A204.1 (cell line): Measurements from ENCODE around the gene MACROD2.

Experiments used
- FAIRE-seq: peaks from 2 replicates; lab custom pipeline; 2012; peaks lifted over from hg19 to GRCh38; lab: Jason Lieb, UNC

MACROD2 gene

DNA sequence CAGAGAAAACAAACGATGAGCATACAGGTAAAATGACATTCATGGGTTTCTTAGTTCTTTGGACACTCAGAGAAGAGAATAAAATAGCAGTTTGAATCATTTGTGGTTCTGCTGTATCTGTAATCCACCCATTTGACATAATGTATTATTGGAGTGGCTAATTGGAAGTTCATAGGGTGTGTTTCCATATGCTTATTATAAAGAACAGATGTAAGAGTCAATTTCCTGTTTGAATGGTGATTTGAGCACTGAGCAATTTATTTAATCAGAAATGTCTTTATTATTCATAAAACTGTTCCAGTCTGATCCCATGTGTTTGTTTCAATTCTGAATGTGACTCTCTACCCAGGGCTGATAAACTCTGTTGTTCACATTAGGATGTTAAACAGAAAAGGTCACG, 1638.8 kb downstream of the MACROD2 start:
- FAIRE-seq: no peak

- FAIRE-seq: no peak
These were observed 1642.2 kb downstream of the MACROD2 start for GRCh38 chr20:15637546-15637945.

GRCh38 chr20:15637950-15638754, 1642.8 kb downstream of the MACROD2 start:
- no peak for FAIRE-seq

GRCh38 chr20:15638816-15639215, 1643.5 kb downstream of the MACROD2 start:
- no peak for FAIRE-seq

- no peak for FAIRE-seq
These were observed 1644.5 kb downstream of the MACROD2 start for GRCh38 chr20:15639839-15640238.

GRCh38 chr20:15642109-15642508, 1646.8 kb downstream of the MACROD2 start:
- FAIRE-seq: no peak

GRCh38 chr20:15642676-15643075, 1647.4 kb downstream of the MACROD2 start:
- no peak for FAIRE-seq

DNA sequence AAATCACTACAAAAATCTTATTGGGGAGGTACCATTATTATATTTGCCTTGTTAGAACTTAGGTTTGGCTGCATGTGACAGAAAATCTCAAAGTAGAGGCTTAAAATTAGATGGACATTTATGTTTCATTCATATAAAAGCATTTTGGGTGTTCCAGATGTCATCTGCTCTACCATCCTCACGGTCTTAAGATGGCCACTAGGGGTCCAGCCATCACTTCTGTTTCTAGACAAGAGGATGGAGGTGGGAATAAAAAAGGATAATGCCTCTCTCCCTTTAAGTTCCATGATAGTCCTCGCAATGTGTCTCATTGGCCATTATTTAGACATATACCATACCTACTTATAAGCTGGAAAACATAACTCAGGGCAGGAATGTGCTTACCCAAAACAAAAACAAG, 1648.4 kb downstream of the MACROD2 start:
- FAIRE-seq: no peak

DNA sequence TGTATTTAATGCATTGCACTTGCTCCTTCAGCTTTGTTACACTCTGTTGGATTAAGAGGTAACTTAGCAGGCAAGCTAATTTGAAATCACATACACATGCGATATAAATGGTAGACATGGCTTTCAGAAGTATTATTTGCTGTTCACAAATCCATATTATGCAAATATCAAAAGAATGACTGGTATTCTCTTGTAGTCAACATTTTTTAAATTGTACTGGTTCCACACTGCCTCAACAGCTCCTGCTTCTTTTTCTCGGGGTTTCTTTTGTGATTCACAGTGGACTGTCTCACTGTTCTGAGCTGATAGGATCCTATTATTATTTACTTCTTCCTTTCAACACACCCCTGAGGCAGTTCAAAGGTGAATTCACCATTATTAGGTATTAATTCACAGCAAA, 1650.5 kb downstream of the MACROD2 start:
- no peak for FAIRE-seq

GRCh38 chr20:15653396-15654207, 1658.3 kb downstream of the MACROD2 start:
- FAIRE-seq: no peak

- FAIRE-seq: no peak
These were observed 1658.9 kb downstream of the MACROD2 start for GRCh38 chr20:15654208-15654649.

- no peak for FAIRE-seq
These were observed 1660.1 kb downstream of the MACROD2 start for GRCh38 chr20:15655295-15655874.

DNA sequence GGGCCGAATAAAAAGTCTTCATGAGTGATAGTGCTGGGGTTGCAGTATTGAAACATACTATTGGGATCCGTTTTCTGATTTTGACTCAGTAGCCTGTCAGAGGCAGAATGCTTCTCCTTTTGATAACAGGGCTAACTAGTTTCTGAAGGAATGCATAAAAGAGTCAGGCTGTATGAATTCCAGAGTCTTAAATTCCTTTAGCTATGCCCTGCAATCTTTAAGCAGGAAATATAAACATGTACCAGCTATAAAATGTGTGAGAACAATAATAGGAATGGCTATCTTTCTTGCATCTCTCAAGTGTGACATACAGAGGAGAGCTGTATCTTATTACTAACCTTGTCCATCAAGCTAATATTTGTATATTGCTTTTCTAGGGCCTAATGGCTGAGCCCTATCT, 1660.8 kb downstream of the MACROD2 start:
- no peak for FAIRE-seq

GRCh38 chr20:15658295-15658694, 1663.0 kb downstream of the MACROD2 start:
- no peak for FAIRE-seq

DNA sequence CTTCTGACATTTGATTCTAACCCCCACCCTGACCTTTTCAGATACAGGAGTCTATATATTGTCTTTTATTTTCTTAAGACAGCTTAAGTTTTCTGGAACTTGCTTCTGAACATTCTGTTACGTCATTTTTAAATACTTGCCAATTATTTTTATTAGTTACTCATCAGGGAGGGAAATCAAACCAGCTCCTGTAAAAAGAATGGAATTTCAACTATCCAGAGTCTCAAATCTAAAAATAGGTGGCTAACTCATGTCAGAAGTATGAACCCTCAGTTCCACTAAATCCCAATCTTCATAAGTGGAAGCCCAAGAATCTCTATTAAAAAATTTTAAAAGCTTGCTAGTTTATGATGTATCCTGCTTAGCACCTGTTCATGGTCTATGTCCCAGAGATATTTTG, 1677.9 kb downstream of the MACROD2 start:
- no peak for FAIRE-seq

DNA sequence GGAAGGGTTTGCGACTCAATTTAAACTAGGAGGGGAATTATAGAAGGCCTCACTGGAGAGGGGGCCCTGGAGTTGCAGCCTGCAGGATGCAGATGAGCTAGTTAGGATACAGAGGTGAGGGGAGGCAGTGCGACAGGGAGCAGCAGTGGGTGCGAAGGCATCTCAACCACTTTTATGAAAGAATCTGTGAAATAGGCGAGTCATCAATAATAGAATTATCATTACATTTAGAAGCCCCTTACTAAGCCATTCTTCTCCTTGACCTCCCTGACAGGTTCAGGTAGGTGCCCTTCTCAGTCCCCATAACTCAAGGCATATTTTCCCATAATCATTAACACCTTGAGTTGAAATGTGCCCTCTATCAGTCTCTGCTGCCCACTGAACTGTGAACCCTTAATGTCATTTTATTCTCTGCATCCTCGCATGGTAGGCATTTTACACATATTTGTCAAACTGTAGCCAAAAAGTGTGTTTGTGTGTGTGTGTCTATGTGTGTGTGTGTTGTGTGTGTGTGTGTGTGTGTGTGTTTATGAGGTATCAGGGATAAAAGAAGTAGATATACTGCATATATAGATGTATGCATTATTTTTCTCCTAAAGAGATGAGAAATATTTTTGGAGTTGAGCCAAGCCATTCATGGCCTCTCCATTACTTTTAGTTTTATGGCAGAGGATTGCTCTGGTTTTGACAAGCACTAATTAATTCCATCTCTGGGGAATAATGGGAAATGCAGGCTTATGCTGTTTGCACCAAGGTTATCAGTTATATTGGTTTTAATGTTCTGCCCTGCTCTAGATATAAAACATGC, 1679.1 kb downstream of the MACROD2 start:
- FAIRE-seq: no peak

DNA sequence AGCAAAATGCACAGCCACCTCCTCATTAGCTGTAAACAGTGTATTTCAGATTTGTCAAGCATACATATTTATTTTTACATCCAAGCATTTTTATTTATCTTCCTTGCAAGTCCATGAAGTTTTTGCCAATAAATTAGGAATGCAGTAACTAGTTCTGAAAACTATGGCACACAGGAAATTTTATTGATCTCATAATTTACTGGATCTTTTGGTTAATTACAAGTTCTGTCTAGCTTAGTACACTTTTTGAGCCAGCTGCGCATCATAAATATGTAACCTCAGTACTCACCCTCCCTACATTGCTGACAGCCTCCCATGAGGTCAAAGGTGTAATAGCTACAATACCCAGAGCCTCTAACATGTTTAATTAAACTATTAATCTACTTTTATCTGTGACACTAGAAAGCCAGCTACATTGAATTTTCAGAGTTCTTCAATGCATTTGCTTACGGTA, 1679.8 kb downstream of the MACROD2 start:
- FAIRE-seq: no peak

- FAIRE-seq: no peak
These were observed 1680.6 kb downstream of the MACROD2 start for GRCh38 chr20:15675813-15676484.

GRCh38 chr20:15676815-15677214, 1681.5 kb downstream of the MACROD2 start:
- FAIRE-seq: no peak

GRCh38 chr20:15682690-15683089, 1687.4 kb downstream of the MACROD2 start:
- no peak for FAIRE-seq

DNA sequence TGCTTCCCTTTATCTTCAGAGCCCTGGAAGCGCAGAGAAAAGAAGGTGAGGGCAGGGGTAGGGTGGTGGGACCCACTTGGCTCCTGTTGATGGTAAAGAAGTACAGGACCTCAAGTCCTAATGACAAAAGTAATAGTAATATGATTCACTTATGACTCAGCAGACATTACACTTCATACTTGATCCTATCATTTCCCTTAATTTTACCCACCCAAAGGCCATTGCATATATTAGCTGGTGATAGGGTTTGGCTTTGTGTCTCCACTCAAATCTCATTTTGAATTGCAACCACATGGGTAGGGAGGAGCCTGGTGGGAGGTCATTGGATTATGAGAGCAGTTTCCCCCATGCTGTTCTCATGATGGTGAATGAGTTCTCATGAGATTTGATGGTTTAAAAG, 1697.3 kb downstream of the MACROD2 start:
- FAIRE-seq: no peak
